IPS-NIHi7 (cell line): Measurements from ENCODE around the gene HTR4.
"Not testable (repeated sequence)": the region's sequence is repeated elsewhere in the genome, so short reads cannot be mapped to it uniquely, and the experiment has no call there.

Experiments
- DNase-seq: peaks from one replicate; pipeline ENCODE4 v3.0.0; 2012; ENCODE audit warnings: mixed read lengths; ENCODE audit errors: extremely low spot score

Gene HTR4

GRCh38 chr5:148532969-148533670 lies 121.2 kb downstream of the HTR4 start:
- no peak for DNase-seq

GRCh38 chr5:148529450-148529849 lies 124.9 kb downstream of the HTR4 start:
- not testable (repeated sequence) for DNase-seq

- DNase-seq = no peak
These were observed 129.6 kb downstream of the HTR4 start for GRCh38 chr5:148524721-148525120.

GRCh38 chr5:148523139-148523538 lies 131.2 kb downstream of the HTR4 start:
- peak; percentile 29 for DNase-seq

GRCh38 chr5:148515460-148515859 lies 138.9 kb downstream of the HTR4 start:
- no peak for DNase-seq

- DNase-seq = no peak
These were observed 140.0 kb downstream of the HTR4 start for GRCh38 chr5:148514344-148514743.

- DNase-seq = no peak
These were observed 141.8 kb downstream of the HTR4 start for GRCh38 chr5:148512498-148512897.

GRCh38 chr5:148511810-148512347 lies 142.4 kb downstream of the HTR4 start:
- no peak for DNase-seq

GRCh38 chr5:148509893-148510292 lies 144.4 kb downstream of the HTR4 start:
- no peak for DNase-seq

- no peak for DNase-seq
These were observed 146.7 kb downstream of the HTR4 start for GRCh38 chr5:148507648-148508047.

GRCh38 chr5:148499452-148499851 lies 154.9 kb downstream of the HTR4 start:
- DNase-seq = no peak

- no peak for DNase-seq
These were observed 156.6 kb downstream of the HTR4 start for GRCh38 chr5:148497757-148498156.

- no peak for DNase-seq
These were observed 162.0 kb downstream of the HTR4 start for GRCh38 chr5:148492351-148492750.

- DNase-seq = no peak
These were observed 162.5 kb downstream of the HTR4 start for GRCh38 chr5:148491793-148492184.

- no peak for DNase-seq
These were observed 163.1 kb downstream of the HTR4 start for GRCh38 chr5:148491015-148491792.

GRCh38 chr5:148488757-148489156 lies 165.6 kb downstream of the HTR4 start:
- DNase-seq = no peak

- DNase-seq = no peak
These were observed 167.9 kb downstream of the HTR4 start for GRCh38 chr5:148486456-148486855.

- DNase-seq = no peak
These were observed 169.7 kb downstream of the HTR4 start for GRCh38 chr5:148484651-148485050.

GRCh38 chr5:148483750-148484149 lies 170.6 kb downstream of the HTR4 start:
- DNase-seq = no peak

GRCh38 chr5:148482697-148483462 lies 171.4 kb downstream of the HTR4 start:
- DNase-seq = peak; percentile 85

- DNase-seq = no peak
These were observed 172.1 kb downstream of the HTR4 start for GRCh38 chr5:148482196-148482595.

GRCh38 chr5:148477429-148477828 lies 176.9 kb downstream of the HTR4 start:
- DNase-seq = no peak
